A549 (cell line): ENCODE measurements around the gene TMEM97. TPM values are rescaled to one million over a fixed set of nuclear protein-coding genes. Genes with fewer than 3 reads are reported as not detected.

ENCODE experiments used
- ATAC-seq, 2 experiments: fragments of 200-7000 bp in 1 of 2; fragments of >200 bp in 1 of 2; cut with Nextera tagmentation in 1 of 2; cut with Tn5 transposase in 1 of 2; 3 replicates each; pipeline versions ENCODE4 v1.8.0 to v1.9.1; 2018 to 2020; ENCODE audit warnings: mild to moderate bottlenecking in 1 of 2, moderate library complexity in 1 of 2
- CTCF ChIA-PET: fragments of 300-600 bp; sonication (Branson Sonifier 250); formaldehyde crosslinking; extraction: SDS; loops from one replicate; lab custom pipeline; 2021; ENCODE audit warnings: antibody characterized with exemption, inconsistent platforms; lab: Yijun Ruan, JAX
- POLR2A ChIA-PET: fragments of 350-600 bp; formaldehyde crosslinking; extraction: SDS; loops from one replicate; lab custom pipeline; 2021; ENCODE audit warnings: antibody characterized with exemption, inconsistent platforms; lab: Yijun Ruan, JAX
- DNase-seq, 2 experiments: peaks; one replicate each; pipeline versions ENCODE4 v3.0.0 to v3.0.0-alpha.2; 2011 to 2016; ENCODE audit warnings: low read depth in 1 of 2, low spot score in 1 of 2
- FAIRE-seq: peaks from 2 replicates; lab custom pipeline; 2011; peaks lifted over from hg19 to GRCh38; lab: Jason Lieb, UNC
- H3K27ac ChIP-seq, 2 experiments: fragments of >200 bp; sonication (Bioruptor Twin); formaldehyde crosslinking; 3 replicates each; pipeline ENCODE4 v1.5.1; 2016 to 2017
- H3K4me1 ChIP-seq: fragments of >200 bp; sonication (Bioruptor Twin); formaldehyde crosslinking; 3 replicates; pipeline ENCODE4 v1.6.1; 2016
- H3K4me2 ChIP-seq: fragments of >200 bp; sonication (Bioruptor Twin); formaldehyde crosslinking; 3 replicates; pipeline ENCODE4 v1.6.1; 2016
- H3K4me3 ChIP-seq: fragments of >200 bp; sonication (Bioruptor Twin); formaldehyde crosslinking; 3 replicates; pipeline ENCODE4 v1.5.1; 2016
- H3K9me3 ChIP-seq: fragments of >200 bp; sonication (Bioruptor Twin); formaldehyde crosslinking; 3 replicates; pipeline ENCODE4 v1.6.1; 2016
- BHLHE40 ChIP-seq: IDR thresholded peaks from 2 replicates; pipeline ENCODE4 v1.6.1; 2012; ENCODE audit warnings: low read depth, low read length, inconsistent platforms
- CBX2 ChIP-seq: fragments of 200-600 bp; sonication (generic); IDR thresholded peaks from 2 replicates; pipeline ENCODE4 v1.6.1; 2016; ENCODE audit warnings: low read depth, mild to moderate bottlenecking, borderline replicate concordance
- CBX8 ChIP-seq: fragments of 200-600 bp; sonication (generic); IDR thresholded peaks from 2 replicates; pipeline ENCODE4 v1.6.1; 2016
- CEBPB ChIP-seq, 2 experiments: fragments of >200 bp in 1 of 2; sonication (Bioruptor Twin) in 1 of 2; formaldehyde crosslinking in 1 of 2; IDR thresholded peaks; 2 replicates each; pipeline ENCODE4 v1.6.1; 2012 to 2016
- CHD4 ChIP-seq: fragments of 200-600 bp; sonication (generic); IDR thresholded peaks from 2 replicates; pipeline ENCODE4 v1.6.1; 2016; ENCODE audit warnings: antibody characterized with exemption, mild to moderate bottlenecking, borderline replicate concordance
- EHF ChIP-seq: fragments of 250-450 bp; sonication (Bioruptor Pico); IDR thresholded peaks from 2 replicates; pipeline ENCODE4 v1.5.0; 2020; ENCODE audit warnings: mild to moderate bottlenecking
- EHMT2 ChIP-seq: fragments of 200-600 bp; sonication (generic); IDR thresholded peaks from 2 replicates; pipeline ENCODE4 v1.6.1; 2016; ENCODE audit warnings: antibody characterized with exemption, low read depth, mild to moderate bottlenecking, moderate library complexity
- ELK1 ChIP-seq: fragments of 150-350 bp; IDR thresholded peaks from 2 replicates; pipeline ENCODE4 v1.6.1; 2014; ENCODE audit warnings: low read depth, mild to moderate bottlenecking, low read length
- ESRRA ChIP-seq: fragments of 150-350 bp; IDR thresholded peaks from 2 replicates; pipeline ENCODE4 v1.6.1; 2014; ENCODE audit warnings: mild to moderate bottlenecking, low read length, borderline replicate concordance
- HDAC2 ChIP-seq: fragments of 200-600 bp; sonication (generic); IDR thresholded peaks from 2 replicates; pipeline ENCODE4 v1.6.1; 2016
- HOXB13 ChIP-seq: fragments of 250-450 bp; sonication (Bioruptor Pico); IDR thresholded peaks from 2 replicates; pipeline ENCODE4 v1.5.0; 2020; ENCODE audit warnings: low read depth, mild to moderate bottlenecking, moderate library complexity
- HOXB5 ChIP-seq: fragments of 250-450 bp; sonication (Bioruptor Pico); IDR thresholded peaks from 2 replicates; pipeline ENCODE4 v1.5.0; 2020; ENCODE audit warnings: mild to moderate bottlenecking, moderate library complexity
- JUN ChIP-seq, 2 experiments: fragments of >200 bp; sonication (Bioruptor Twin); formaldehyde crosslinking; IDR thresholded peaks; 2 replicates in 1 of 2; 3 replicates in 1 of 2; pipeline ENCODE4 v1.6.1; 2016 to 2017
- MYC ChIP-seq: IDR thresholded peaks from 2 replicates; pipeline ENCODE4 v1.6.1; 2012; ENCODE audit warnings: mild to moderate bottlenecking, inconsistent platforms, low read length, improper control_type of control experiment, borderline replicate concordance
- PBX3 ChIP-seq: IDR thresholded peaks from 2 replicates; pipeline ENCODE4 v1.6.1; 2012
- POLR2A ChIP-seq: IDR thresholded peaks from 2 replicates; pipeline ENCODE4 v1.6.1; 2012; ENCODE audit warnings: mild to moderate bottlenecking, low read length
- POLR2AphosphoS2 ChIP-seq: conservative IDR thresholded peaks from 2 replicates; pipeline ENCODE4 v1.6.1; 2012; ENCODE audit warnings: low read length, improper control_type of control experiment, inconsistent platforms
- RAD21 ChIP-seq, 2 experiments: fragments of >200 bp in 1 of 2; sonication (Bioruptor Twin) in 1 of 2; formaldehyde crosslinking in 1 of 2; IDR thresholded peaks in 1 of 2; conservative IDR thresholded peaks in 1 of 2; 2 replicates in 1 of 2; 3 replicates in 1 of 2; pipeline ENCODE4 v1.6.1; 2012 to 2018; ENCODE audit warnings: inconsistent platforms in 1 of 2
- RARB ChIP-seq: fragments of 250-450 bp; sonication (Bioruptor Pico); IDR thresholded peaks from 2 replicates; pipeline ENCODE4 v1.8.0; 2021; ENCODE audit warnings: mild to moderate bottlenecking, moderate library complexity
- RCOR1 ChIP-seq: fragments of 150-350 bp; IDR thresholded peaks from 2 replicates; pipeline ENCODE4 v1.6.1; 2014; ENCODE audit warnings: antibody characterized with exemption, low read length, low read depth
- SMC3 ChIP-seq: fragments of >200 bp; sonication (Bioruptor Twin); formaldehyde crosslinking; IDR thresholded peaks from 3 replicates; pipeline ENCODE4 v1.6.1; 2018; ENCODE audit warnings: inconsistent platforms
- TP53 ChIP-seq: fragments of 250-450 bp; sonication (Bioruptor Pico); IDR thresholded peaks from 2 replicates; pipeline ENCODE4 v1.5.0; 2021; ENCODE audit warnings: mild to moderate bottlenecking, moderate library complexity
- ZFP36 ChIP-seq: fragments of 450-650 bp; IDR thresholded peaks from 2 replicates; pipeline ENCODE4 v1.6.1; 2014; ENCODE audit warnings: borderline replicate concordance; ENCODE audit not compliant: partially characterized antibody
- ZNF302 ChIP-seq: fragments of 250-450 bp; sonication (Bioruptor Pico); IDR thresholded peaks from 2 replicates; pipeline ENCODE4 v1.9.0; 2021; ENCODE audit warnings: inconsistent platforms, mild to moderate bottlenecking, moderate library complexity
- WGBS: methylation state at CpG from one replicate; pipeline ENCODE4 v1.1.6; 2017; ENCODE audit errors: missing lambda C conversion rate; 5-methylcytosine and 5-hydroxymethylcytosine counted together
- polyA plus RNA-seq, 4 experiments: library from polyadenylated mRNA; depleted of rRNA in 3 of 4; stranded (reverse); fragments of >200 nt; fragmentation: RNase III in 1 of 4; extraction: RNeasy Plus Mini Kit Qiagen cat#74134 plus additional on column Dnase treatment in 1 of 4; gene quantifications; 2 replicates in 3 of 4; 3 replicates in 1 of 4; pipeline ENCODE4 v1.2.3, GENCODE V29; 2011 to 2017
- TF ChIP-seq, protein P1 (sequence below): fragments of 200-600 bp; sonication (generic); IDR thresholded peaks from 2 replicates; pipeline ENCODE4 v1.6.1; 2016; ENCODE audit warnings: antibody characterized with exemption, mild to moderate bottlenecking, moderate library complexity
- TF ChIP-seq, protein P2 (sequence below): IDR thresholded peaks from 2 replicates; pipeline ENCODE4 v1.6.1; 2012
- TF ChIP-seq, protein P3 (sequence below): fragments of 250-450 bp; sonication (Bioruptor Pico); IDR thresholded peaks from 2 replicates; pipeline ENCODE4 v1.5.0; 2021; ENCODE audit warnings: mild to moderate bottlenecking, moderate library complexity, borderline replicate concordance

Gene TMEM97
- polyA plus RNA-seq, 2 of the 4 experiments (the other 2 are of a cell fraction) = 75.6 to 90.9 TPM

- H3K9me3 ChIP-seq = no peaks in the 10 kb centered on the region
- H3K4me1 ChIP-seq = peaks cover 30% of the 10 kb centered on the region
- peak overlapping the region; percentile 83 to 87 for H3K27ac ChIP-seq
- FAIRE-seq = no peak
- WGBS = 75% methylated on average over 10 of the region's 10 CpGs
- POLR2A ChIA-PET = interaction anchor here (0.5 to 3.0 kb wide), 6 partner anchors 11 to 47 kb away, joined by 3 to 43 read pairs (median 5); partner anchors contain the start of genes IFT20, POLDIP2 and TNFAIP1
- ATAC-seq = peak in 1 of 2 experiments; percentile 3; a peak in 4 of 6 replicates
- H3K4me2 ChIP-seq = peak overlapping the region; percentile 81
- no peak for TF ChIP-seq HDAC2
- no peak for TF ChIP-seq ZFP36
- TF ChIP-seq TP53 (CRISPR knock-in tag) = no peak
- no peak for TF ChIP-seq JUN (IDR thresholded peaks at IDR 0.05)
- no peak for TF ChIP-seq PBX3
- no peak for TF ChIP-seq EHF
- TF ChIP-seq ELK1 = no peak
- TF ChIP-seq RCOR1 = no peak
- TF ChIP-seq MYC = no peak
- TF ChIP-seq HOXB5 (CRISPR knock-in tag) = no peak
- no peak for TF ChIP-seq CBX2
- TF ChIP-seq BHLHE40 = no peak
- CTCF ChIA-PET = interaction anchor here (1.0 to 5.5 kb wide), 7 partner anchors 8 to 139 kb away, joined by 3 to 27 read pairs (median 6); partner anchors contain the start of gene POLDIP2
- no peak overlapping the region for H3K4me3 ChIP-seq
- no peak for DNase-seq
Measured at GRCh38 chr17:28369684-28370034, 50.7 kb downstream of the TMEM97 start.

DNA sequence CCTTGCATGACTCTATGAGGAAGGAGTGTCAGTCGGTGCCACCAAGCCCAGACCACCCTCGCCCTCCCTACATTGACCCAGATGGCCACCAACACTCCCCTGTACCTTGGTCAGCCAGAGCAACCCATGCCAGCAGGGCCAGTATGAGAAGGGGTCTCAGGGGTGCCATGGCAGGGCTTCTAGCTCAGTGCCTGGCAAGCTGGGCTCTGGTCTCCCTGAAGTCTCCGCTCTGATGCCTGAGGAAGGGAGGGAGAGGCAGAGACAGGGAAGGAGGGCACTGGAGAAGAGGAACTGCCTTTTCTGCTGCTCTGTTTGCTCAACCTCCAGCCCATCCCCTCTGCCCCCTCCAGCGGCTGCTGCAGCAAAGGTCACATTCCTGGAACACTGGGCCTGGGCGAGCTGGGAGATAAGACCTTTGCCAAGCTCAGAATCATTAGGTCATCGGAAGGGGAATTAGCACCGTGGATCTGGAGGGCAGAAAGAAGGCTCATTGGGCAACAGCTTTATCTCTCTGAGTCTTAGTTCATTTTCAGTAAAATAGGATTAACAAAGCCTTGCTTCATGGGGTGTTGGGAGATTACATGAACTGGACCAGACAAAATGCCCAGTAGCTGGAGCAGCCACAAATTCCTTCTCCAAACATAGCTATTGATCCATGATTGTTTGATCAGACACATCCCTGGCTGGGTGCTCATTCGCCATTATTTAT lies 51.2 kb downstream of the TMEM97 start, which contains the start of gene VTN:
VTN (minus strand) TSS at position 273 of the 709 bp plus-strand sequence; CDS start at position 169, 104 bp downstream.
- WGBS = 21% methylated on average over 8 of the region's 8 CpGs
- ChIA-PET CTCF (interaction anchor here (0.6 to 5.5 kb wide), 10 partner anchors 9 to 139 kb away, joined by 3 to 27 read pairs (median 4); partner anchors contain the start of genes POLDIP2 and TNFAIP1), POLR2A (interaction anchor here (0.5 to 3.0 kb wide), 6 partner anchors 10 to 48 kb away, joined by 3 to 43 read pairs (median 5); partner anchors contain the start of genes IFT20, POLDIP2 and TNFAIP1)
- peaks cover 30% of the 10 kb centered on the region for H3K4me1 ChIP-seq
- no peaks in the 10 kb centered on the region for H3K9me3 ChIP-seq
- peak; percentile 77 for FAIRE-seq
- peak within 1 kb of the TSS; percentile 57 for H3K4me3 ChIP-seq
- DNase-seq = peak; percentile 78 to 90
- ATAC-seq = peak; percentile 48 to 77
- peak within 1 kb of the TSS; percentile 81 for H3K4me2 ChIP-seq
- H3K27ac ChIP-seq = peak within 1 kb of the TSS; percentile 83 to 87
- TF ChIP-seq SMC3 = peak; percentile 25; the same call in 1 of the 3 replicates
- no peak for TF ChIP-seq CHD4
- TF ChIP-seq ELK1 = no peak
- TF ChIP-seq JUN (IDR thresholded peaks at IDR 0.05) = 0 out of 5 replicates have a peak, but pooled peaks of 1 of the 2 experiments have one; percentile 33
- TF ChIP-seq CBX8 = no peak
- TF ChIP-seq POLR2A = 0 out of 2 replicates have a peak, but pooled peaks have one; percentile 26
- TF ChIP-seq CEBPB (IDR thresholded peaks at IDR 0.05) = peak in 1 of 2 experiments; percentile 42; a peak in 2 of 4 replicates
- TF ChIP-seq, protein P1, sequence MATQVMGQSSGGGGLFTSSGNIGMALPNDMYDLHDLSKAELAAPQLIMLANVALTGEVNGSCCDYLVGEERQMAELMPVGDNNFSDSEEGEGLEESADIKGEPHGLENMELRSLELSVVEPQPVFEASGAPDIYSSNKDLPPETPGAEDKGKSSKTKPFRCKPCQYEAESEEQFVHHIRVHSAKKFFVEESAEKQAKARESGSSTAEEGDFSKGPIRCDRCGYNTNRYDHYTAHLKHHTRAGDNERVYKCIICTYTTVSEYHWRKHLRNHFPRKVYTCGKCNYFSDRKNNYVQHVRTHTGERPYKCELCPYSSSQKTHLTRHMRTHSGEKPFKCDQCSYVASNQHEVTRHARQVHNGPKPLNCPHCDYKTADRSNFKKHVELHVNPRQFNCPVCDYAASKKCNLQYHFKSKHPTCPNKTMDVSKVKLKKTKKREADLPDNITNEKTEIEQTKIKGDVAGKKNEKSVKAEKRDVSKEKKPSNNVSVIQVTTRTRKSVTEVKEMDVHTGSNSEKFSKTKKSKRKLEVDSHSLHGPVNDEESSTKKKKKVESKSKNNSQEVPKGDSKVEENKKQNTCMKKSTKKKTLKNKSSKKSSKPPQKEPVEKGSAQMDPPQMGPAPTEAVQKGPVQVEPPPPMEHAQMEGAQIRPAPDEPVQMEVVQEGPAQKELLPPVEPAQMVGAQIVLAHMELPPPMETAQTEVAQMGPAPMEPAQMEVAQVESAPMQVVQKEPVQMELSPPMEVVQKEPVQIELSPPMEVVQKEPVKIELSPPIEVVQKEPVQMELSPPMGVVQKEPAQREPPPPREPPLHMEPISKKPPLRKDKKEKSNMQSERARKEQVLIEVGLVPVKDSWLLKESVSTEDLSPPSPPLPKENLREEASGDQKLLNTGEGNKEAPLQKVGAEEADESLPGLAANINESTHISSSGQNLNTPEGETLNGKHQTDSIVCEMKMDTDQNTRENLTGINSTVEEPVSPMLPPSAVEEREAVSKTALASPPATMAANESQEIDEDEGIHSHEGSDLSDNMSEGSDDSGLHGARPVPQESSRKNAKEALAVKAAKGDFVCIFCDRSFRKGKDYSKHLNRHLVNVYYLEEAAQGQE = no peak
- TF ChIP-seq RAD21 (conservative IDR thresholded peaks at IDR 0.05 in 1 of 2, IDR thresholded peaks at IDR 0.05 in 1 of 2) = peak in 1 of 2 experiments; percentile 35; a peak in 2 of 5 replicates
- no peak for TF ChIP-seq HDAC2
- TF ChIP-seq ESRRA = peak; percentile 74
- TF ChIP-seq POLR2AphosphoS2 = 0 out of 2 replicates have a peak, but pooled peaks have one; percentile 55
- no peak for TF ChIP-seq RARB (CRISPR knock-in tag)
- TF ChIP-seq, protein P2, sequence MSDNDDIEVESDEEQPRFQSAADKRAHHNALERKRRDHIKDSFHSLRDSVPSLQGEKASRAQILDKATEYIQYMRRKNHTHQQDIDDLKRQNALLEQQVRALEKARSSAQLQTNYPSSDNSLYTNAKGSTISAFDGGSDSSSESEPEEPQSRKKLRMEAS = peak; percentile 30; the same call in 1 of the 2 replicates
- TF ChIP-seq, protein P3, sequence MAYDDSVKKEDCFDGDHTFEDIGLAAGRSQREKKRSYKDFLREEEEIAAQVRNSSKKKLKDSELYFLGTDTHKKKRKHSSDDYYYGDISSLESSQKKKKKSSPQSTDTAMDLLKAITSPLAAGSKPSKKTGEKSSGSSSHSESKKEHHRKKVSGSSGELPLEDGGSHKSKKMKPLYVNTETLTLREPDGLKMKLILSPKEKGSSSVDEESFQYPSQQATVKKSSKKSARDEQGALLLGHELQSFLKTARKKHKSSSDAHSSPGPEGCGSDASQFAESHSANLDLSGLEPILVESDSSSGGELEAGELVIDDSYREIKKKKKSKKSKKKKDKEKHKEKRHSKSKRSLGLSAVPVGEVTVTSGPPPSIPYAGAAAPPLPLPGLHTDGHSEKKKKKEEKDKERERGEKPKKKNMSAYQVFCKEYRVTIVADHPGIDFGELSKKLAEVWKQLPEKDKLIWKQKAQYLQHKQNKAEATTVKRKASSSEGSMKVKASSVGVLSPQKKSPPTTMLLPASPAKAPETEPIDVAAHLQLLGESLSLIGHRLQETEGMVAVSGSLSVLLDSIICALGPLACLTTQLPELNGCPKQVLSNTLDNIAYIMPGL = no peak
- no peak for TF ChIP-seq ZNF302 (CRISPR knock-in tag)
- TF ChIP-seq EHMT2 = no peak
- TF ChIP-seq HOXB13 (CRISPR knock-in tag) = no peak
- no peak for TF ChIP-seq RCOR1
